Neural progenitor cell (in vitro differentiated cells): ENCODE results near the gene PTPRU.

Source experiments
- EZH2 ChIP-seq: fragments of 200-600 bp; sonication (generic); IDR thresholded peaks from 2 replicates; pipeline ENCODE4 v1.6.1; 2017; ENCODE audit warnings: antibody characterized with exemption, mild to moderate bottlenecking, moderate library complexity
- EZH2phosphoT487 ChIP-seq: fragments of 200-600 bp; sonication (generic); IDR thresholded peaks from 2 replicates; pipeline ENCODE4 v1.6.1; 2017; ENCODE audit warnings: antibody characterized with exemption
- TF ChIP-seq, protein P1 (sequence below): fragments of 200-600 bp; sonication (generic); IDR thresholded peaks from 2 replicates; pipeline ENCODE4 v1.5.1; 2017; ENCODE audit warnings: antibody characterized with exemption, mild to moderate bottlenecking

DNA sequence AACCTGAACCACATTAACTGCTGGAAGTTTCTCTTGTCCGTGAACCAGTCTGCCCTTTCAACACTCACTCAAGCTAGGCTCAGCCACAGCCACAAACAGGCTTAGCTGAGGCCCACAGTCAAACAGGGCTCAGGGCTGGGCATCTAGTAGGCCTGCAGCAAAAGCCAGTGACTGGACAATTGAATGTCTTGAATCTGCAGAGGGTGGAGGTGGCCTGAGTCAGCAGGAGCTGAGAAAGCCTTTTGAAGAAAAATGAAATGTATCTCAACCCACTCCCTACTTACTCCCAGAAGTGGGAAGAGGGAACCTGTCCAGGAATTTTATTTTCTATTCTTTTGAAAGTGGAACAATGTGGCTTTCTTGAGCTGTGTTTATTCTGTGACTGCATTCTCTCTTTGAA, 95.4 kb downstream of the PTPRU start:
- TF ChIP-seq, protein P1, sequence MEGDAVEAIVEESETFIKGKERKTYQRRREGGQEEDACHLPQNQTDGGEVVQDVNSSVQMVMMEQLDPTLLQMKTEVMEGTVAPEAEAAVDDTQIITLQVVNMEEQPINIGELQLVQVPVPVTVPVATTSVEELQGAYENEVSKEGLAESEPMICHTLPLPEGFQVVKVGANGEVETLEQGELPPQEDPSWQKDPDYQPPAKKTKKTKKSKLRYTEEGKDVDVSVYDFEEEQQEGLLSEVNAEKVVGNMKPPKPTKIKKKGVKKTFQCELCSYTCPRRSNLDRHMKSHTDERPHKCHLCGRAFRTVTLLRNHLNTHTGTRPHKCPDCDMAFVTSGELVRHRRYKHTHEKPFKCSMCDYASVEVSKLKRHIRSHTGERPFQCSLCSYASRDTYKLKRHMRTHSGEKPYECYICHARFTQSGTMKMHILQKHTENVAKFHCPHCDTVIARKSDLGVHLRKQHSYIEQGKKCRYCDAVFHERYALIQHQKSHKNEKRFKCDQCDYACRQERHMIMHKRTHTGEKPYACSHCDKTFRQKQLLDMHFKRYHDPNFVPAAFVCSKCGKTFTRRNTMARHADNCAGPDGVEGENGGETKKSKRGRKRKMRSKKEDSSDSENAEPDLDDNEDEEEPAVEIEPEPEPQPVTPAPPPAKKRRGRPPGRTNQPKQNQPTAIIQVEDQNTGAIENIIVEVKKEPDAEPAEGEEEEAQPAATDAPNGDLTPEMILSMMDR = no peak
- no peak for TF ChIP-seq EZH2
- no peak for TF ChIP-seq EZH2phosphoT487
